SW480 (cell line): Measurements from ENCODE around the gene RSPO4.

Source experiments
- DNase-seq: peaks from one replicate; pipeline ENCODE4 v3.0.0-alpha.2; 2016; ENCODE audit warnings: low spot score

The RSPO4 gene

GRCh38 chr20:910132-910869 is 91.8 kb downstream of the RSPO4 start:
- DNase-seq, result no peak

- DNase-seq, result no peak
These were observed 92.5 kb downstream of the RSPO4 start for GRCh38 chr20:909641-910040.
